GM10266 (cell line): Measurements from ENCODE around the gene SYNDIG1.

Experiments used
- DNase-seq: peaks from one replicate; pipeline ENCODE4 v3.0.0; 2012; ENCODE audit errors: extremely low spot score
- CTCF ChIP-seq: IDR thresholded peaks from 2 replicates; pipeline ENCODE4 v1.5.1; 2012; ENCODE audit warnings: mild to moderate bottlenecking, low read depth; ENCODE audit not compliant: control insufficient read depth, insufficient read depth; ENCODE audit errors: missing control alignments

The SYNDIG1 gene

GRCh38 chr20:24614341-24614740 lies 144.9 kb downstream of the SYNDIG1 start:
- TF ChIP-seq CTCF: no peak
- no peak for DNase-seq

DNA sequence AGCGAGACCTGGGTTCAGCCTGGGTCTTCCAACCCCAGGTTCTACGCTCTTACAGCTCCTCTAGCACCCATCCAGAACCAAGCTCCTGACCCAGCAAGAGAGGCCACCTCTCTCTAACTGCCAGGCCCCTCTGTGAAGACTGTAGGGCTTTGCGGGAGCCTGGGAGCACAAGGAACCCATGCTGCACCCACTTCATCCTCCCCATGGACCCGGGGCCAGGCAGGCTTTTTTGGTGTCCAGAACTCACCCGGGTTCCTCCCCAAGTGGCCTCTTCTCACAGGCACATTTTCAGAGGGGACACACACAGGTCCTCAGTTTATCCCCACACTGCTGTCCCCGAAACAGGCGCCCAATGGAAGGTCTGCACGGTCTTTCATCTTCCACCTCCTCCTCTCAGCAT lies 145.9 kb downstream of the SYNDIG1 start:
- no peak for TF ChIP-seq CTCF
- no peak for DNase-seq

- DNase-seq: no peak
- no peak for TF ChIP-seq CTCF
Measured at GRCh38 chr20:24616258-24617079, 147.0 kb downstream of the SYNDIG1 start.

DNA sequence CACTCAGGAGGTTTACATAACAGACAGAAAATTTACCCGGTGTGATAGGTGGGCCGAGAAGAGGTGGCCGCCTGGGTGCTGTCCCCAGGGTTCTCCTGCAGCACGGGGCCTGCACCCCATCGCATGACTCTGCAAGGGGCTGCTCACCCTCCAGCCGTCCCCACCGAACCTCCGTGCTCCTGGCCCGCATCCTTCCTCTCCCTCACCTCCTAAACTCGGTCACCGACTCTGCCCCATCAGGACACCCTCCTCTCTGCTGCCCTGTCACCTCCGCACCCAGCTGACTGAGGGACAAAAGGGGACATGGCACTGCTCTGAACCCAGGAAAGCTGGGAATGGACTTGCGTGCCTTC lies 147.6 kb downstream of the SYNDIG1 start:
- no peak for DNase-seq
- no peak for TF ChIP-seq CTCF

- TF ChIP-seq CTCF: no peak
Measured at GRCh38 chr20:24617757-24618450, 148.5 kb downstream of the SYNDIG1 start.

GRCh38 chr20:24618739-24619138 lies 149.3 kb downstream of the SYNDIG1 start:
- no peak for TF ChIP-seq CTCF

More at GRCh38 chr20:24617757-24618450, 148.5 kb downstream of the SYNDIG1 start:
- no peak for DNase-seq

GRCh38 chr20:24619212-24619611 lies 149.8 kb downstream of the SYNDIG1 start:
- DNase-seq: no peak
- TF ChIP-seq CTCF: no peak

More at GRCh38 chr20:24618739-24619138, 149.3 kb downstream of the SYNDIG1 start:
- DNase-seq: no peak
